ENCODE measurements around the gene LMCD1.

LMCD1 gene

DNA sequence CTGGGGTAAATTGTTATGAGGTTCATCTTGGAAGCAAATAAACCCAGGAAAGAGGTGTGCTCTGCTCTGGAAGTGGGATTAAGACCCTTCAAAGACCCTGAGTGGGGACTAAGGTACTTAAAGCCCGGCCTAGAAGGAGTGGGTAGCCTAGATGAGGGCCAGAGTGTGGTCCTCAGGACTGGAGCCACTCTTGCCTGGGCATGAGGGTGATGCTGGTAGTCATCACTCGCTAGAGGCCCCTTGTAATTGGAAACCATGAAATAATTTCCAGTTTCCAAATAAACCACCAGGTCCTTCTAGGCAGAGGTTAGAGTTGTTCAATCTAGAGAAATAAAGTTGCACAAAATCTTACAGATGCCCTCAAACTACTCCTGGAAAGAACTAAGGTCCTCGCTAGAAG is 15.2 kb upstream of the LMCD1 start:
- Histone ChIP-seq H3F3A (ENCODE audit: insufficient read depth, low read length) (no peaks in the 10 kb centered on the region), H4K20me1 (ENCODE audit: insufficient read depth, low read length) (no peaks in the 10 kb centered on the region), H3K9me2 (ENCODE audit: low read depth, low read length) (no peaks in the 10 kb centered on the region), H3K27me3 (ENCODE audit: insufficient read depth, low read length) (no peaks in the 10 kb centered on the region), H3K4me2 (ENCODE audit: low read length) (no peak overlapping the region), H3K79me2 (ENCODE audit: insufficient read depth, low read length) (no peaks in the 10 kb centered on the region), H3K9me3 (ENCODE audit: low read length) (no peaks in the 10 kb centered on the region), H3K27ac (ENCODE audit: low read depth, low read length, poor library complexity, severe bottlenecking) (no peak overlapping the region), H3K4me1 (ENCODE audit: insufficient read depth, low read length, severe bottlenecking) (no peaks in the 10 kb centered on the region), H2AFZ (ENCODE audit: low read length) (no peak overlapping the region), H3K9ac (ENCODE audit: low read length) (no peak overlapping the region), H3K36me3 (ENCODE audit: insufficient read depth, low read length) (no peaks in the 10 kb centered on the region), H3K4me3 (ENCODE audit: low read depth, low read length, poor library complexity, severe bottlenecking) (no peak overlapping the region)
- TF ChIP-seq, protein P1, sequence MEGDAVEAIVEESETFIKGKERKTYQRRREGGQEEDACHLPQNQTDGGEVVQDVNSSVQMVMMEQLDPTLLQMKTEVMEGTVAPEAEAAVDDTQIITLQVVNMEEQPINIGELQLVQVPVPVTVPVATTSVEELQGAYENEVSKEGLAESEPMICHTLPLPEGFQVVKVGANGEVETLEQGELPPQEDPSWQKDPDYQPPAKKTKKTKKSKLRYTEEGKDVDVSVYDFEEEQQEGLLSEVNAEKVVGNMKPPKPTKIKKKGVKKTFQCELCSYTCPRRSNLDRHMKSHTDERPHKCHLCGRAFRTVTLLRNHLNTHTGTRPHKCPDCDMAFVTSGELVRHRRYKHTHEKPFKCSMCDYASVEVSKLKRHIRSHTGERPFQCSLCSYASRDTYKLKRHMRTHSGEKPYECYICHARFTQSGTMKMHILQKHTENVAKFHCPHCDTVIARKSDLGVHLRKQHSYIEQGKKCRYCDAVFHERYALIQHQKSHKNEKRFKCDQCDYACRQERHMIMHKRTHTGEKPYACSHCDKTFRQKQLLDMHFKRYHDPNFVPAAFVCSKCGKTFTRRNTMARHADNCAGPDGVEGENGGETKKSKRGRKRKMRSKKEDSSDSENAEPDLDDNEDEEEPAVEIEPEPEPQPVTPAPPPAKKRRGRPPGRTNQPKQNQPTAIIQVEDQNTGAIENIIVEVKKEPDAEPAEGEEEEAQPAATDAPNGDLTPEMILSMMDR (IDR thresholded peaks at IDR 0.05; ENCODE audit: low read length) = no peak
- no peak for TF ChIP-seq EZH2 (IDR thresholded peaks at IDR 0.05; ENCODE audit: borderline replicate concordance, low read length)

DNA sequence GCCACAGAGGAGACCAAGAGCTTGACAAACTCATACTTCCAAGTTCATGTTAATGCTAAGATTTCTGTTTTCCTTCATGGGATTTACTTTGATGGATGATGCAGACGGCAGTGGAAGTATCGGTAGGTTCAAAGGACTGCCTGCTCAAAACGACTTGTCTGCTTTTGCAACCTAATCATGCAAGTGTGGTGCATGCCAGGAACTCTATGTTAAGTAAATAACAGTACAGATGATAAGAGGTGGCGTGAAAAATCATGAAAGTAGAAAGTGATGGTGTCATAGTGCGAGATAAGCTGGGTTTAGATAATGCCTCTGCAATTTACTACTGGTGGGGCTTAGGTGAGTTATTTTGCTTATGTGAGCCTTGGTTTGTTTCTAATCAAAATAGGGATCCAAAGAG is 14.7 kb upstream of the LMCD1 start:
- Histone ChIP-seq H3K4me2 (ENCODE audit: low read length) (no peak overlapping the region), H3F3A (ENCODE audit: insufficient read depth, low read length) (no peaks in the 10 kb centered on the region), H3K27ac (ENCODE audit: low read depth, low read length, poor library complexity, severe bottlenecking) (no peak overlapping the region), H3K4me3 (ENCODE audit: low read depth, low read length, poor library complexity, severe bottlenecking) (no peak overlapping the region), H4K20me1 (ENCODE audit: insufficient read depth, low read length) (no peaks in the 10 kb centered on the region), H3K4me1 (ENCODE audit: insufficient read depth, low read length, severe bottlenecking) (no peaks in the 10 kb centered on the region), H3K79me2 (ENCODE audit: insufficient read depth, low read length) (no peaks in the 10 kb centered on the region), H3K27me3 (ENCODE audit: insufficient read depth, low read length) (no peaks in the 10 kb centered on the region), H3K9me2 (ENCODE audit: low read depth, low read length) (no peaks in the 10 kb centered on the region), H3K9ac (ENCODE audit: low read length) (no peak overlapping the region), H3K9me3 (ENCODE audit: low read length) (no peaks in the 10 kb centered on the region), H2AFZ (ENCODE audit: low read length) (no peak overlapping the region), H3K36me3 (ENCODE audit: insufficient read depth, low read length) (no peaks in the 10 kb centered on the region)
- TF ChIP-seq, protein P1 (IDR thresholded peaks at IDR 0.05; ENCODE audit: low read length) = no peak
- TF ChIP-seq EZH2 (IDR thresholded peaks at IDR 0.05; ENCODE audit: borderline replicate concordance, low read length) = no peak

DNA sequence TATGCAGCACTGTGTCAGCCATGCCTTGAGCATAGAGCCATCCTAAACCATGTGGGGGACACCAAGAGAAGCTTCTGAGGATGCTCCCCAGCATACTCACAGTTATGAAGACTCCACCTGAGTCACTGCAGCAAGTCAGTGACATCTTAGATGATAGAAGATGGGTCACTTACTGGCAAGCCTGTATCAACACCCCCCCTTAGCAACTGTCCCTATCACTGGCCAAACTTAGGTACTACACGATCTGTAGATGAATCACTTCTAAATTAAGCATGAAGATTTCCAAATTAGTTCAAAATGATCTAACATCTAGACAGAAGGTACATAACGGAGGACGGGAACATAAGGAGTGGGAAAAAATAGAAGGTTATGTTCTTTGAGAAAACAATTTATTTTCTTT is 13.2 kb upstream of the LMCD1 start:
- H3K4me2 ChIP-seq (ENCODE audit: low read length) = no peak overlapping the region
- H3F3A ChIP-seq (ENCODE audit: insufficient read depth, low read length) = no peaks in the 10 kb centered on the region
- no peak overlapping the region for H2AFZ ChIP-seq (ENCODE audit: low read length)
- H3K4me1 ChIP-seq (ENCODE audit: insufficient read depth, low read length, severe bottlenecking) = no peaks in the 10 kb centered on the region
- TF ChIP-seq, protein P1 (IDR thresholded peaks at IDR 0.05; ENCODE audit: low read length) = no peak
- no peak for TF ChIP-seq EZH2 (IDR thresholded peaks at IDR 0.05; ENCODE audit: borderline replicate concordance, low read length)
- no peaks in the 10 kb centered on the region for H3K9me3 ChIP-seq (ENCODE audit: low read length)
- H3K4me3 ChIP-seq (ENCODE audit: low read depth, low read length, poor library complexity, severe bottlenecking) = no peak overlapping the region
- H3K27me3 ChIP-seq (ENCODE audit: insufficient read depth, low read length) = no peaks in the 10 kb centered on the region
- H3K27ac ChIP-seq (ENCODE audit: low read depth, low read length, poor library complexity, severe bottlenecking) = no peak overlapping the region
- H3K79me2 ChIP-seq (ENCODE audit: insufficient read depth, low read length) = no peaks in the 10 kb centered on the region
- H3K9me2 ChIP-seq (ENCODE audit: low read depth, low read length) = no peaks in the 10 kb centered on the region
- H3K36me3 ChIP-seq (ENCODE audit: insufficient read depth, low read length) = no peaks in the 10 kb centered on the region
- no peak overlapping the region for H3K9ac ChIP-seq (ENCODE audit: low read length)
- H4K20me1 ChIP-seq (ENCODE audit: insufficient read depth, low read length) = no peaks in the 10 kb centered on the region
